GM19397 (cell line): Measurements from ENCODE around the gene IP6K3.

ENCODE experiments used
- ATAC-seq: cut with Tn5 transposase; IDR thresholded peaks from one replicate; pipeline ENCODE4 v1.9.1; 2021; ENCODE audit warnings: mild to moderate bottlenecking, moderate library complexity; ENCODE audit not compliant: unreplicated experiment

Gene IP6K3

GRCh38 chr6:33725891-33726673 is 20.6 kb downstream of the IP6K3 start:
- no peak for ATAC-seq

- no peak for ATAC-seq
These were observed 21.5 kb downstream of the IP6K3 start for GRCh38 chr6:33725222-33725621.

GRCh38 chr6:33724102-33725023 is 22.3 kb downstream of the IP6K3 start:
- no peak for ATAC-seq

GRCh38 chr6:33723371-33724085 is 23.2 kb downstream of the IP6K3 start:
- ATAC-seq, result no peak

- no peak for ATAC-seq
These were observed 24.5 kb downstream of the IP6K3 start for GRCh38 chr6:33722103-33722623.

- ATAC-seq, result no peak
These were observed 25.2 kb downstream of the IP6K3 start for GRCh38 chr6:33721508-33721907.

GRCh38 chr6:33720998-33721397 is 25.7 kb downstream of the IP6K3 start:
- no peak for ATAC-seq

- no peak for ATAC-seq
These were observed 27.2 kb downstream of the IP6K3 start for GRCh38 chr6:33719326-33719987.

GRCh38 chr6:33718713-33719112 is 28.0 kb downstream of the IP6K3 start:
- no peak for ATAC-seq

GRCh38 chr6:33717934-33718455 is 28.7 kb downstream of the IP6K3 start:
- ATAC-seq, result no peak

GRCh38 chr6:33716890-33717632 is 29.6 kb downstream of the IP6K3 start:
- ATAC-seq, result no peak

- ATAC-seq, result no peak
These were observed 30.3 kb downstream of the IP6K3 start for GRCh38 chr6:33716379-33716778.

- ATAC-seq, result no peak
These were observed 32.2 kb downstream of the IP6K3 start for GRCh38 chr6:33714385-33715040.

- no peak for ATAC-seq
These were observed 32.9 kb downstream of the IP6K3 start for GRCh38 chr6:33713786-33714185.

GRCh38 chr6:33712914-33713313 is 33.8 kb downstream of the IP6K3 start:
- ATAC-seq, result no peak

GRCh38 chr6:33711140-33712129 is 35.3 kb downstream of the IP6K3 start, which contains the start of gene UQCC2:
Gene UQCC2, minus strand, starts transcription at chr6:33711700. Its CDS starts 14 bp downstream, at chr6:33711686.
- peak; percentile 83 for ATAC-seq

- ATAC-seq, result no peak
These were observed 36.2 kb downstream of the IP6K3 start for GRCh38 chr6:33710296-33711121.
